ENCODE results near the gene SPACA7. TPM values are rescaled to one million over a fixed set of nuclear protein-coding genes. Genes with fewer than 3 reads are reported as not detected.

The SPACA7 gene
- polyA plus RNA-seq, 1 donor from 2014 or later = not detected

GRCh38 chr13:112368883-112369282 is 7.3 kb upstream of the SPACA7 start:
- Histone ChIP-seq H3K27me3 (ENCODE audit: insufficient read depth, low read depth, low read length) (no peaks in the 10 kb centered on the region), H3K9ac (ENCODE audit: low read length) (no peak overlapping the region), H3K9me2 (ENCODE audit: insufficient read depth, low read length) (no peaks in the 10 kb centered on the region), H4K20me1 (ENCODE audit: insufficient read depth) (no peaks in the 10 kb centered on the region), H3K27ac (ENCODE audit: low read length) (no peak overlapping the region), H3K79me2 (replicated peaks; ENCODE audit: insufficient read depth, low read length) (no peaks in the 10 kb centered on the region), H3F3A (ENCODE audit: insufficient read depth, low read length, poor library complexity, severe bottlenecking) (no peaks in the 10 kb centered on the region), H2AFZ (ENCODE audit: low read depth, low read length) (no peak overlapping the region), H3K36me3 (ENCODE audit: insufficient read depth, low read length) (no peaks in the 10 kb centered on the region), H3K4me2 (ENCODE audit: low read length) (no peak overlapping the region), H3K4me3 (ENCODE audit: low read length) (no peak overlapping the region), H3K9me3 (ENCODE audit: low read length) (no peaks in the 10 kb centered on the region)
- TF ChIP-seq EP300 (conservative IDR thresholded peaks at IDR 0.05; ENCODE audit: poor library complexity, severe bottlenecking) (no peak), POLR2AphosphoS5 (IDR thresholded peaks at IDR 0.05) (no peak), REST (IDR thresholded peaks at IDR 0.05; ENCODE audit: borderline replicate concordance) (no peak), RAD21 (conservative IDR thresholded peaks at IDR 0.05) (no peak), MXI1 (conservative IDR thresholded peaks at IDR 0.05; ENCODE audit: poor library complexity, severe bottlenecking) (no peak), EZH2 (IDR thresholded peaks at IDR 0.05; ENCODE audit: borderline replicate concordance, insufficient read depth, low read length, poor library complexity, severe bottlenecking) (no peak), SMC3 (conservative IDR thresholded peaks at IDR 0.05; ENCODE audit: poor library complexity) (no peak), TAF1 (IDR thresholded peaks at IDR 0.05; ENCODE audit: low read depth) (no peak)
- TF ChIP-seq, protein P1, sequence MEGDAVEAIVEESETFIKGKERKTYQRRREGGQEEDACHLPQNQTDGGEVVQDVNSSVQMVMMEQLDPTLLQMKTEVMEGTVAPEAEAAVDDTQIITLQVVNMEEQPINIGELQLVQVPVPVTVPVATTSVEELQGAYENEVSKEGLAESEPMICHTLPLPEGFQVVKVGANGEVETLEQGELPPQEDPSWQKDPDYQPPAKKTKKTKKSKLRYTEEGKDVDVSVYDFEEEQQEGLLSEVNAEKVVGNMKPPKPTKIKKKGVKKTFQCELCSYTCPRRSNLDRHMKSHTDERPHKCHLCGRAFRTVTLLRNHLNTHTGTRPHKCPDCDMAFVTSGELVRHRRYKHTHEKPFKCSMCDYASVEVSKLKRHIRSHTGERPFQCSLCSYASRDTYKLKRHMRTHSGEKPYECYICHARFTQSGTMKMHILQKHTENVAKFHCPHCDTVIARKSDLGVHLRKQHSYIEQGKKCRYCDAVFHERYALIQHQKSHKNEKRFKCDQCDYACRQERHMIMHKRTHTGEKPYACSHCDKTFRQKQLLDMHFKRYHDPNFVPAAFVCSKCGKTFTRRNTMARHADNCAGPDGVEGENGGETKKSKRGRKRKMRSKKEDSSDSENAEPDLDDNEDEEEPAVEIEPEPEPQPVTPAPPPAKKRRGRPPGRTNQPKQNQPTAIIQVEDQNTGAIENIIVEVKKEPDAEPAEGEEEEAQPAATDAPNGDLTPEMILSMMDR (IDR thresholded peaks at IDR 0.05; ENCODE audit: poor library complexity, severe bottlenecking) = no peak

DNA sequence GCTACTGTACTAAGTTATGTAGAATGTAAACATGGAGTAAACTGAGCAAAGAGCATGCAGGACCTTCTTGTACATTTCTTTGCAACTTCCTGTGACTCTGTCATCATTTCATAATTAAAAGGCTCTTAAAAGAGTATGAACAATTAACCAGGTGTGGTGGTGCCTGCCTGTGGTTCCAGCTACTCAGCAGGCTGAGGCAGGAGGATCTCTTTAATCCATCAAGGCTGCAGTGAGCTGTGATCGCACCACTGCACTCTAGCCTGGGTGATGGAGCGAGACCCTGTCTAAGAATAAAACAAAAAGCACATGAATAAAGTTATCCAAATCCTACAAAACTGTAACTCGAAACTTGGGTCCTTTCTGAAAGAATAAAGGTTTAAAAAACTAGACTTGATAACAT is 5.8 kb upstream of the SPACA7 start:
- Histone ChIP-seq H3K4me3 (ENCODE audit: low read length) (no peak overlapping the region), H3K9me3 (ENCODE audit: low read length) (no peaks in the 10 kb centered on the region), H3F3A (ENCODE audit: insufficient read depth, low read length, poor library complexity, severe bottlenecking) (no peaks in the 10 kb centered on the region), H3K27ac (ENCODE audit: low read length) (no peak overlapping the region), H3K79me2 (replicated peaks; ENCODE audit: insufficient read depth, low read length) (no peaks in the 10 kb centered on the region), H3K9ac (ENCODE audit: low read length) (no peak overlapping the region), H2AFZ (ENCODE audit: low read depth, low read length) (no peak overlapping the region), H3K36me3 (ENCODE audit: insufficient read depth, low read length) (no peaks in the 10 kb centered on the region), H3K9me2 (ENCODE audit: insufficient read depth, low read length) (no peaks in the 10 kb centered on the region), H3K4me2 (ENCODE audit: low read length) (no peak overlapping the region), H4K20me1 (ENCODE audit: insufficient read depth) (no peaks in the 10 kb centered on the region), H3K27me3 (ENCODE audit: insufficient read depth, low read depth, low read length) (no peaks in the 10 kb centered on the region)
- TF ChIP-seq EZH2 (IDR thresholded peaks at IDR 0.05; ENCODE audit: borderline replicate concordance, insufficient read depth, low read length, poor library complexity, severe bottlenecking) (no peak), POLR2AphosphoS5 (IDR thresholded peaks at IDR 0.05) (no peak), REST (IDR thresholded peaks at IDR 0.05; ENCODE audit: borderline replicate concordance) (no peak), EP300 (conservative IDR thresholded peaks at IDR 0.05; ENCODE audit: poor library complexity, severe bottlenecking) (no peak), RAD21 (conservative IDR thresholded peaks at IDR 0.05) (no peak), SMC3 (conservative IDR thresholded peaks at IDR 0.05; ENCODE audit: poor library complexity) (no peak), MXI1 (conservative IDR thresholded peaks at IDR 0.05; ENCODE audit: poor library complexity, severe bottlenecking) (no peak), TAF1 (IDR thresholded peaks at IDR 0.05; ENCODE audit: low read depth) (no peak)
- TF ChIP-seq, protein P1 (IDR thresholded peaks at IDR 0.05; ENCODE audit: poor library complexity, severe bottlenecking) = no peak
